Activated naive CD8-positive, alpha-beta T cell treated with anti-CD3 and anti-CD28 coated beads, Interleukin-2, amount 50 U/mL, for 16 hours (primary cell): ENCODE measurements around the gene OLA1.
"Not testable (repeated sequence)": the region's sequence is repeated elsewhere in the genome, so short reads cannot be mapped to it uniquely, and the experiment has no call there.

Source experiments
- DNase-seq: peaks from one replicate; pipeline ENCODE4 v3.0.0-alpha.2; 2020; ENCODE audit warnings: low read depth, low spot score

The OLA1 gene

GRCh38 chr2:174248187-174248997, at the start of gene OLA1:
OLA1 (minus strand) TSS chr2:174248532; CDS start chr2:174246815, 1,717 bp downstream.
- peak; percentile 95 for DNase-seq

GRCh38 chr2:174292908-174293307, 44.6 kb upstream of the OLA1 start:
- DNase-seq: no peak

GRCh38 chr2:174286172-174286571, 37.8 kb upstream of the OLA1 start:
- DNase-seq: no peak

- DNase-seq: no peak
These were observed 34.1 kb upstream of the OLA1 start for GRCh38 chr2:174282441-174282840.

GRCh38 chr2:174281736-174282135, 33.4 kb upstream of the OLA1 start:
- DNase-seq: no peak

- no peak for DNase-seq
These were observed 32.3 kb upstream of the OLA1 start for GRCh38 chr2:174280596-174280995.

- not testable (repeated sequence) for DNase-seq
These were observed 21.9 kb upstream of the OLA1 start for GRCh38 chr2:174270263-174270662.

- DNase-seq: no peak
These were observed 18.0 kb upstream of the OLA1 start for GRCh38 chr2:174266288-174266687.

- no peak for DNase-seq
These were observed 15.7 kb upstream of the OLA1 start for GRCh38 chr2:174263997-174264396.

- no peak for DNase-seq
These were observed 11.6 kb upstream of the OLA1 start for GRCh38 chr2:174259981-174260380.

- no peak for DNase-seq
These were observed 5.9 kb upstream of the OLA1 start for GRCh38 chr2:174254267-174254666.

GRCh38 chr2:174248998-174249592, 763 bp upstream of the OLA1 start:
- no peak for DNase-seq

GRCh38 chr2:174247474-174248186, 702 bp downstream of the OLA1 start:
- DNase-seq: no peak

- no peak for DNase-seq
These were observed 1.4 kb downstream of the OLA1 start for GRCh38 chr2:174246944-174247381.

- not testable (repeated sequence) for DNase-seq
These were observed 2.7 kb downstream of the OLA1 start for GRCh38 chr2:174245628-174246027.

GRCh38 chr2:174245065-174245464, 3.3 kb downstream of the OLA1 start:
- DNase-seq: no peak

GRCh38 chr2:174243812-174244211, 4.5 kb downstream of the OLA1 start:
- DNase-seq: no peak

- DNase-seq: no peak
These were observed 8.2 kb downstream of the OLA1 start for GRCh38 chr2:174240097-174240496.

GRCh38 chr2:174236429-174236828, 11.9 kb downstream of the OLA1 start:
- no peak for DNase-seq

- no peak for DNase-seq
These were observed 12.7 kb downstream of the OLA1 start for GRCh38 chr2:174235680-174236079.

GRCh38 chr2:174233771-174234275, 14.5 kb downstream of the OLA1 start:
- no peak for DNase-seq

GRCh38 chr2:174227748-174228147, 20.6 kb downstream of the OLA1 start:
- DNase-seq: no peak
